ENCODE data around the gene SET.

DNA sequence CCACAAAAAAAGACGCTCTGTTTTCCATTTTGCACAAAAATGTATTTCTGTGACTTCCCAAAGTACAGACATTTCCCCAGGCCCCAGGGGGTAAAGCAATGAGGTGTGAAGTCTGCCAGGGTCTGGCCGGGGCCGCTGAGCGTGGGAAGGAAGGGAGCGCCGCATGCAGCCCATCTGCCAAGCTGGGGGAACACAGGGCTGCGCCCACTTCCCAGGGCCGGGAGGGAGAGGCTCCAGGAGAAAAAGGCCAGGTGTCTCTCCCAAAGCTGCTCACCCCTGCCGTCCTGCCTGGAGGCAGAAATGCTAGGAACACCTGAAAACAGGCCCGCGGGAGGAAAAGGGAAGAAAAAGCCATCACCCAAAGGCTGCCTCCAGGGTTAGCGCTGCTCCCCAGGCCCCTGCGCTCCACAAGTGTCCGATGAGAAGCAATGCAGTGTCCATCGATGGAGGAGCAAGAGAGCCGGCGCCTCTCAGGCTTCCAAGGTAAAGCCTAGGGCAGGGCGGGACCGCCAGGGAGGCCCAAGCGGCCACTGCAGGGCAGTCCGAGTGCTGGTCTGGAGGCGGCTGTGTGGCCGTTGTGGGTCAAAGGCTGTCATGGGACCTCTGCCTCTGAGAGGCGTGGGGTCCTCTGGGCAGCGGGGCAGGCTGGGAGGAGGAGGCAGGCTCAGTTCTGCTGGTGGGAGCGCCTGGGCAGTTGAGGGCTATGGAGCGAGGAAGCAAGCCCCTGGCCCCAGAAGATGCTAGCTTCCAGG lies 40.9 kb downstream of the SET start:
- TF ChIP-seq, protein P1, sequence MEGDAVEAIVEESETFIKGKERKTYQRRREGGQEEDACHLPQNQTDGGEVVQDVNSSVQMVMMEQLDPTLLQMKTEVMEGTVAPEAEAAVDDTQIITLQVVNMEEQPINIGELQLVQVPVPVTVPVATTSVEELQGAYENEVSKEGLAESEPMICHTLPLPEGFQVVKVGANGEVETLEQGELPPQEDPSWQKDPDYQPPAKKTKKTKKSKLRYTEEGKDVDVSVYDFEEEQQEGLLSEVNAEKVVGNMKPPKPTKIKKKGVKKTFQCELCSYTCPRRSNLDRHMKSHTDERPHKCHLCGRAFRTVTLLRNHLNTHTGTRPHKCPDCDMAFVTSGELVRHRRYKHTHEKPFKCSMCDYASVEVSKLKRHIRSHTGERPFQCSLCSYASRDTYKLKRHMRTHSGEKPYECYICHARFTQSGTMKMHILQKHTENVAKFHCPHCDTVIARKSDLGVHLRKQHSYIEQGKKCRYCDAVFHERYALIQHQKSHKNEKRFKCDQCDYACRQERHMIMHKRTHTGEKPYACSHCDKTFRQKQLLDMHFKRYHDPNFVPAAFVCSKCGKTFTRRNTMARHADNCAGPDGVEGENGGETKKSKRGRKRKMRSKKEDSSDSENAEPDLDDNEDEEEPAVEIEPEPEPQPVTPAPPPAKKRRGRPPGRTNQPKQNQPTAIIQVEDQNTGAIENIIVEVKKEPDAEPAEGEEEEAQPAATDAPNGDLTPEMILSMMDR (IDR thresholded peaks at IDR 0.05) = no peak
- no peak for TF ChIP-seq POLR2A (IDR thresholded peaks at IDR 0.05)

All from tibial nerve (tissue), 3 donors.